Hepatic stellate cell (primary cell): ENCODE results near the gene GNAT3.

Source experiments
- DNase-seq: peaks from one replicate; pipeline ENCODE4 v3.0.0; 2011; ENCODE audit warnings: low spot score

Gene GNAT3

DNA sequence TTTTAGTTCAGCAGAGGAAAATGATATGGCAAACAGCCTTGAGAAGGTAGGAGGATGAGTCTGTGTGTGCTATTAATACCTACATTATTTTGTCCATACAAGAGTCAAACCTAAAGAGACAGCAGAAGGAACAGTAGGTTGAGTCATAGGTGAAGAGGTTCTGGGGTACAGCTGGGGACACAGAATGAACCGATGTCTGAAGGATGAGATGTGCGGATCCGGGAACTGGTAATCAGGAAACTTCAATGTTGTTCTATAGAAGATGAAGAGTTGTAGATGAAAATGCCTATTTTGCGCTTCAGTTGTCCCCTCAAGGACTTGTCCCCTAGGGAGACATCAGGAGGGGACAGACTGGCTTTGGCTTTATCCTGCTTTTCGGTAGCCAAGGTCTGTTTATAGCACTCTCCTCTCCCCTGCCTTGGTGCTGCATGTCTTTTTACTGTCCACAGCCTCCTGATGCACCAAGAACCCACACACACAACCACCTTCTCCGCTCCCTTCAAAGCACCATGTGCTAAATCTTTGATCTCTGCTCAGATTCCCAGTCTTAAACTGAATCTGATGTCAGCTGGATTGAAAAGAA is 94.6 kb downstream of the GNAT3 start:
- DNase-seq, result no peak

DNA sequence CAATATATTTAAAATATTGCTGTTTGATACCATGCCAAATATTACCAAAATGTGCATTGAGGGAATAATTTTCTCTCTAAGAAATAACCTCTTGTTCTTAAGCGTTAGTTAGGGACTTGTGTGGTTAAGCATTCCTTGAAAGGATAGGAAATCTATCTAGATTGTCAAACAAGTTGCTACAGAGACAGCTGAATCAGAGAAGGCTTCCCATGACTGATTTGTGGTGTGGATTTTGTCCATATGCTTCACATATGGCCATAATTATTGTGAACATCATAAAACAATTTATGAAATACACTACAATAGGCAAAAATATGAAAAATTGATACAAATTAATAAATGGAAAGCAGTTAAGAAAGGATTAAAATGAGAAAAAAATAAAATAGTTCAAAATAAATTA is 96.3 kb downstream of the GNAT3 start:
- DNase-seq, result no peak

DNA sequence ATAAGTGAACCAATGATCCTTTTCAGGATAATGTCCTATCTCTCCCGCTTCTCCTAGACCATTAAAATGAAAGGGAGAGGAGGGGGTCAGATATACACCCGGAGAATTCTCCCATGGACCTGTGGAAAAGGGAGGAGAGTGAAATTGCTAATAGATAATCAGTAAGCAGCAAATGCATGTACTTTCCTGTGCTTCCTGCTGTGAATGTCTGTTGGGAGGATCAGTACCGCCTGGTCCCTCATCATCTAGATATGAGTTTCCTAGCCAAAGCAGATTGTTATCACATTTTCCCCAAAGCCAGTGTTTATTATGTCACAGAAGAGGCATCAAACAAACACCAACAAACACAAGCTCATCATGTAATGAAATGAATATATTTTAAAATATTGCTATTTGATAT is 96.8 kb downstream of the GNAT3 start:
- no peak for DNase-seq

DNA sequence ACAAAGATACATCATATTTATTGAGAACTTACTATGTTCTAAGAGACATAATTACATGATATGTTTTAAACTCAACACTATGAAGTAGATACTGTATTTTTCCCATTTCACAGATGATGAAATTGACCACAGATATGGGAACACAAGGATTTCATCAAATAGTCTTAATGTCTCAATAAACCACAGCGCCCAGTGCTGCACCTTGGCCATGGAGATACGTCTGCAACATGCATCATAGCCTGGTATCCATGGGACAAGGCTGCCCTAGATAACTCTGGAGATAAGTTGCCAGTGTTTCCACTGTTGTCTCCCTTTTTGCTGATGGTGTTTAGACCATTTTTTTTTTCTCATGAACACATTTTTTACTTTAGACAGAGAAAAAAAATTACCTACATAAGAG is 97.5 kb downstream of the GNAT3 start:
- no peak for DNase-seq

DNA sequence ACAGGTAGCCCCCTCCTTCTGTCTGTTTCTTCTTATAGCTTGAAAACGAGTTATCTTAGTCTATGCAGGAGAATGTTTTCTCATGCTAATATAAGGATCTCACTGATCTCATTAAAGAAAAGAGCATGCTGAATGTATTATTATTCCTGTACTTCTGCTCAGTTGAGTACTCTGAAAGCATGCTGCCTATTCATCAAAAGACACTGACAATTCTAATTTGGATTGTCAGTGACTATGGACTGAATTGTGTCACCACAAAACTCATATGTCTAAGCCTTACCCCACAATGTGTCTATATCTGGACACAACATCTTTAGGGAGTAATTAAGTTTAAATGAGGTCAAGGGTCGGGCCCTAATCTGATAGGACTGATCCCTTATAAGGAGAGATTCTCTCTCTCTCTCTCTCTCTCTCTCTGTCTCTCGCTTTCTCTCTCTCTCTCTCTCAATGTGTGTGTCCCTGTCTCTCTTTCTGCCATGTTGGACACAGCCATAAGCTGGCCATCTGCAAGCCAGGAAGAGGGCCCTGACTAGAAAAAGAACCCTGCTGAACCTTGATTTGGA is 98.4 kb downstream of the GNAT3 start:
- no peak for DNase-seq

DNA sequence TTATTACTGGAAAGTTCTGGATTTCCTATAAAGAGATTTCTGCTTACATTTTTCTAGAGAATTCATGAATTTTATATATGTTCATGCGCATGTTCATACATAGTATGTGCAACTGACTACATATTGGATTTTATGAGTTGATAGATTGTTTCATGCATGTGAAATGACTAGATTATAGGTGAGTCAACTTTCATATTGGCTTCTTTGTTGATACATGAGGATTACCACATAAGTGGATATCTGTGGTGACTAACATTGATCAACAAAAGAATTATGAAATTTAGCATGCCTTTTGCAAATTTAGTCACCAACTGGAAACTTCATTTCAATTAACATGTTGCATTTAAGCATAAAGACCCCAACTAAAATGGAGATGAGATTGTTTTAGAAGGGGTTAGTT is 99.0 kb downstream of the GNAT3 start:
- DNase-seq, result no peak

DNA sequence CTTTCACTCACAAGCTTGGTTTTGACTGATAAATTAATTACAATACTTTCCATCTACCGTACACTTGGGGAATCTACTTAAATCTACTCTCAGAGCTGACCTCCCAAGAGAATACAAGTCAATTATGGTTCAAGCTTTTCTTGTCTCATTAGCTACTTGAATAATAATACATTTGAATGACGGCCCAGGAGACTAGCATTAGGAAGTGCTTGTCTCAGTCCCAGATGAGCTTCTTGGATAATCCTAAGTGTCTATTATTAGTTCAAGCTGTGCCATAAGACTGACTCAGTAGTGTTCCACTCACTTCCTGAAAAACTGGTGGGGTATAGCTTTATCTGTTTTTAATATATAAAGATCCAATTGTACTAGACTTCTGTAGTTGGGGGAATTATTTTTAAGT is 100.2 kb downstream of the GNAT3 start:
- DNase-seq, result no peak

DNA sequence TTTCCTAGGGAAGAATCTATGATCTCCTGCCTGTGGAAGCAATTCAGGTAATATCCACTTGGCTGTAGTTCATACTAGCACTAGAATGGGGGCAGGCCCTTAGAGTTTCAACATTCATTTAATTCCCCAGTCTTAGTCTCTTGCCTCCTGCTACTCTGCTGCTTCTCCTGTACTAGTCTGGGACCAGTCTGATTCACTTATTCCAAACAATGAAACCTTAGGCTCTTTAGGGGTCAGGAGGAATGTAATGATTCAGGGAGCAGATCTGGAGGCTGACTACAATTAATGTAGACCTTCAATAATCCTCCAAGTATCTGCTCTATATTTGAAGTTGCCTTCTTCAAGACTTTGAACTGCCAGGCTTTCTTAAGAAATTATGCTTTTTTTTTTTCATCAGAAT is 101.8 kb downstream of the GNAT3 start:
- no peak for DNase-seq
